Small intestine (tissue), 7 donors: ENCODE data around the gene MTARC2. TPM values are rescaled to one million over a fixed set of nuclear protein-coding genes. Genes with fewer than 3 reads are reported as not detected.
"Not testable (repeated sequence)": the region's sequence is repeated elsewhere in the genome, so short reads cannot be mapped to it uniquely, and the experiment has no call there.

Source experiments
- DNase-seq, 2 donors: peaks; one replicate each; pipeline versions ENCODE4 v3.0.0 to v3.0.0-alpha.2; 2013
- FAIRE-seq: peaks from 2 replicates; lab custom pipeline; 2012; peaks lifted over from hg19 to GRCh38; lab: Jason Lieb, UNC
- H3K27ac ChIP-seq, 3 donors: one replicate each; pipeline ENCODE4 v1.5.1; 2013; ENCODE audit warnings: low read length in 2 of 3, mild to moderate bottlenecking in 2 of 3, control low read depth in 1 of 3, inconsistent platforms in 1 of 3, low read depth in 1 of 3, moderate library complexity in 1 of 3
- H3K27me3 ChIP-seq, 3 donors: one replicate each; pipeline ENCODE4 v1.6.1; 2013; ENCODE audit warnings: low read length in 3 of 3, inconsistent platforms in 1 of 3; ENCODE audit not compliant: control insufficient read depth in 3 of 3, insufficient read depth in 3 of 3
- H3K36me3 ChIP-seq, 3 donors: one replicate each; pipeline ENCODE4 v1.6.1; 2013; ENCODE audit warnings: low read length in 3 of 3, inconsistent platforms in 1 of 3, low read depth in 1 of 3, mild to moderate bottlenecking in 1 of 3, moderate library complexity in 1 of 3; ENCODE audit not compliant: control insufficient read depth in 3 of 3, insufficient read depth in 2 of 3
- H3K4me1 ChIP-seq, 3 donors: one replicate each; pipeline ENCODE4 v1.6.1; 2013; ENCODE audit warnings: low read length in 2 of 3, inconsistent platforms in 1 of 3, low read depth in 1 of 3, mild to moderate bottlenecking in 1 of 3, moderate library complexity in 1 of 3; ENCODE audit not compliant: control insufficient read depth in 3 of 3, insufficient read depth in 2 of 3
- H3K4me3 ChIP-seq, 3 donors: one replicate each; pipeline ENCODE4 v1.5.1; 2013; ENCODE audit warnings: low read length in 3 of 3, control low read depth in 1 of 3, inconsistent platforms in 1 of 3, low read depth in 1 of 3, mild to moderate bottlenecking in 1 of 3, moderate library complexity in 1 of 3
- H3K9me3 ChIP-seq, 2 donors: one replicate each; pipeline ENCODE4 v1.6.1; 2013; ENCODE audit warnings: low read depth in 1 of 2, low read length in 1 of 2; ENCODE audit not compliant: control insufficient read depth in 2 of 2, insufficient read depth in 1 of 2
- WGBS, 3 donors: extraction: QIAGEN DNeasy Blood & Tissue Kit; methylation state at CpG; one replicate each; pipeline ENCODE4 v1.1.7; 2013; 5-methylcytosine and 5-hydroxymethylcytosine counted together
- polyA plus RNA-seq, 4 donors: library from polyadenylated mRNA; stranded (reverse) in 3 of 4; unstranded in 1 of 4; fragments of 200-250 nt in 3 of 4; fragments of 120-200 nt in 1 of 4; gene quantifications; one replicate each; pipeline versions ENCODE4 v1.2.1 to v1.2.3, GENCODE V29; 2013
- donor health status: healthy with polysubstance abuse.
- donor health status: control.
- donor health status: control.
- donor health status: Bipolar disorder and iron deficiency.
- donor health status: healthy.

The MTARC2 gene
- polyA plus RNA-seq, 4 donors: 31.8 to 93.5 (median 83.3) TPM

- no peak for FAIRE-seq
- 84 to 89% (median 88%) methylated on average over 20 of the region's 20 CpGs for WGBS, 3 donors
Measured at GRCh38 chr1:220717800-220718640, 30.1 kb upstream of the MTARC2 start.

DNA sequence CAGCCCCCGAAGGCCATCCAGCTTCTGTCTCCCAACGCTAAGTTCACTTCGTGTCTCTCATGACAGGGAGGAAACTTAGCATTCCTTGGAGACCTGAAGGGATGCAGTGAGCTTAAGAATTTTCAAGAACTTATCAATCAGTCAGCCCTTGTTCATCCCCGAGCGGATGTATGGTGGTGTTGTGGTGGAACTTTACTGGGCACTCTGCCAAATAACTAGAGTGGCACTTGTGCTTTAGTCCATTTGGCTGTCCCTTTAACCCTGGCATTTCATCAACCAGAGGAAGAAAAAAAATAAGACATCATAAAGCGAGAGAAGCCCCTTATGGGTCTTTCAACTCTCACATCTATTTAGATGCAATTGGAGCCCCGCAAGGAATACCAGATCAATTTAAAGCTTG lies 26.9 kb upstream of the MTARC2 start:
- DNase-seq, H3K27me3 ChIP-seq, H3K4me1 ChIP-seq, H3K27ac ChIP-seq, H3K36me3 ChIP-seq, FAIRE-seq, H3K4me3 ChIP-seq, H3K9me3 ChIP-seq: not testable (repeated sequence)
- WGBS, 3 donors: 66 to 79% (median 74%) methylated on average over 7 of the region's 7 CpGs

More at GRCh38 chr1:220717800-220718640, 30.1 kb upstream of the MTARC2 start:
- Histone ChIP-seq H3K27ac (no peak overlapping the region), H3K36me3 (no peaks in the 10 kb centered on the region), H3K4me3 (no peak overlapping the region), H3K27me3 (no peaks in the 10 kb centered on the region), H3K4me1 (no peaks in the 10 kb centered on the region), H3K9me3 (peaks cover 0 to 5% of the 10 kb centered on the region in 2 donors)
- no peak for DNase-seq

- WGBS, 3 donors: 84 to 92% (median 87%) methylated on average over 3 of the region's 3 CpGs
- H3K36me3 ChIP-seq: no peaks in the 10 kb centered on the region
- no peak for FAIRE-seq
Measured at GRCh38 chr1:220726634-220727033, 21.5 kb upstream of the MTARC2 start.

GRCh38 chr1:220727519-220727918 lies 20.6 kb upstream of the MTARC2 start:
- H3K9me3 ChIP-seq: no peaks in the 10 kb centered on the region
- FAIRE-seq (no peak), DNase-seq (no peak)
- H3K4me3 ChIP-seq: no peak overlapping the region
- no peaks in the 10 kb centered on the region for H3K36me3 ChIP-seq
- H3K4me1 ChIP-seq: peaks cover 0 to 3% (median under 1%) of the 10 kb centered on the region in 3 donors
- 84 to 95% (median 89%) methylated on average over 1 of the region's 1 CpG for WGBS, 3 donors
- H3K27me3 ChIP-seq: no peaks in the 10 kb centered on the region
- no peak overlapping the region for H3K27ac ChIP-seq

More at GRCh38 chr1:220726634-220727033, 21.5 kb upstream of the MTARC2 start:
- no peak overlapping the region for H3K27ac ChIP-seq
- no peaks in the 10 kb centered on the region for H3K9me3 ChIP-seq
- DNase-seq: no peak
- H3K27me3 ChIP-seq: no peaks in the 10 kb centered on the region
- no peaks in the 10 kb centered on the region for H3K4me1 ChIP-seq
- H3K4me3 ChIP-seq: no peak overlapping the region

GRCh38 chr1:220730486-220730885 lies 17.6 kb upstream of the MTARC2 start:
- FAIRE-seq (no peak), DNase-seq (no peak)
- no peak overlapping the region for H3K4me3 ChIP-seq
- no peaks in the 10 kb centered on the region for H3K27me3 ChIP-seq
- WGBS, 3 donors: 88 to 89% (median 89%) methylated on average over 2 of the region's 2 CpGs
- H3K4me1 ChIP-seq: peaks cover 2 to 21% (median 3%) of the 10 kb centered on the region in 3 donors
- H3K9me3 ChIP-seq: no peaks in the 10 kb centered on the region
- no peak overlapping the region for H3K27ac ChIP-seq
- H3K36me3 ChIP-seq: no peaks in the 10 kb centered on the region

- no peak for FAIRE-seq
- 56 to 72% (median 57%) methylated on average over 3 of the region's 3 CpGs for WGBS, 3 donors
- Histone ChIP-seq H3K4me3 (no peak overlapping the region), H3K27ac (peak overlapping the region in 1 of 3 donors; percentile 81), H3K36me3 (no peaks in the 10 kb centered on the region), H3K4me1 (peaks cover 2 to 21% (median 3%) of the 10 kb centered on the region in 3 donors), H3K9me3 (no peaks in the 10 kb centered on the region), H3K27me3 (no peaks in the 10 kb centered on the region)
- no peak for DNase-seq
Measured at GRCh38 chr1:220732137-220732536, 16.0 kb upstream of the MTARC2 start.

DNA sequence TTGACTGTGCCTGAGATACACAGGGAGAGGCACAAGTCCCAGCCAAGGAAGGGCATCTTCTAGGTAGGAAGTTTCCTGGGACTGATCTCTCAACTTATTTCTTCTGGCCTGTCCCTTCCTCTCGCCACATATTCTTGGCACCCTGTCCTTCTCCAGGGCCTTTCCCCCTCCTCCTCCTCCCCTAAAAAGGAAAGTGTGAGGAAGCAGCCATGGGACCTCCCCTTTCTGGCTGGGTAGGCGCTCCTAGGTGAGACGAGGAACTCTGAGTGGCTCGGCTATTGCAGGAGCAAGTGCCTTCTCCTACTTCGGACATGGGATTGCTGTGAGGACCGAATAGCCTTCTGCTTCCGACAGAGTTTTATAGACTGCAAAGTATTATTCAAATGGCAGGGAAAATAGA lies 15.5 kb upstream of the MTARC2 start:
- peaks cover 2 to 21% (median 3%) of the 10 kb centered on the region in 3 donors for H3K4me1 ChIP-seq
- peak overlapping the region in 1 of 3 donors; percentile 7 for H3K4me3 ChIP-seq
- H3K27ac ChIP-seq: peak overlapping the region; percentile 68 to 81 (median 73)
- H3K36me3 ChIP-seq: no peaks in the 10 kb centered on the region
- H3K9me3 ChIP-seq: no peaks in the 10 kb centered on the region
- FAIRE-seq (no peak), DNase-seq (peak in 1 of 2 donors; percentile 23)
- no peaks in the 10 kb centered on the region for H3K27me3 ChIP-seq
- 20 to 61% (median 55%) methylated on average over 7 of the region's 7 CpGs for WGBS, 3 donors

DNA sequence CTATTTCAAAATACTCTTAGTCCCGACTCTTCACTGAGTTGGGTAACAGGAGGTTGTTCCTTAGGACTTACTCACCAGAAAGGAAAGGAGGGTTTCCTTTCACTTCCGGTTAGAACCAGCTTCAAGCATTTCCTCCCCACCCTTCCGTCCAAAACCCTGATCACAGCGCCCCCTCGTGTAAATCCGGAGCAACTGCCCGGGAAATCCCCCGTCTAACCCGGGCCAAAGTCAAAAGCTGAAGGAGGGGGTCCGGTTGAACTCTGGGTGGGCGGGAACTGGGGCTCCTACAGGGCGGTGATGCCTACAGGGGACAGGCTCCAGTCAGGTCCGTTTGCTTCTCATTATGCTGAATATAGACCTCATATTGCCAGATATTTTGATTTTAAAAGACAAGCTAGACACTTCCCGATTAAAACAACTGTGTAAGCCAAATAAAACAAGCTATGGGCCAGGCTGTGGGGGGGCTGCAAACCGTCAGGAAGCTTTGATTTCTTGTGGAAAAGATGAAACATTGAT lies 15.0 kb upstream of the MTARC2 start:
- H3K4me3 ChIP-seq: no peak overlapping the region

More for the DNA sequence above, 15.0 kb upstream of the MTARC2 start:
- Histone ChIP-seq H3K27ac (peak overlapping the region in 2 of 3 donors; percentile 69 to 73), H3K36me3 (no peaks in the 10 kb centered on the region), H3K9me3 (no peaks in the 10 kb centered on the region), H3K27me3 (no peaks in the 10 kb centered on the region), H3K4me1 (peaks cover 2 to 21% (median 3%) of the 10 kb centered on the region in 3 donors)
- no peak for FAIRE-seq
- DNase-seq: peak; percentile 89 to 92
- WGBS, 3 donors: 1 to 4% (median 2%) methylated on average over 15 of the region's 15 CpGs
